K562 (cell line): ENCODE data around the gene C2orf72. TPM values are rescaled to one million over a fixed set of nuclear protein-coding genes. Genes with fewer than 3 reads are reported as not detected.

Experiments
- ATF6 ChIP-seq: sonication (generic); formaldehyde crosslinking; IDR thresholded peaks from 2 replicates; pipeline ENCODE4 v1.4.0; 2020; ENCODE audit warnings: mild to moderate bottlenecking, missing genetic modification reagents
- ZBTB40 ChIP-seq, 2 experiments: fragments of 450-650 bp in 1 of 2; sonication (generic) in 1 of 2; formaldehyde crosslinking in 1 of 2; IDR thresholded peaks; 2 replicates each; pipeline versions ENCODE4 v1.7.1 to v1.9.0; 2016 to 2022; ENCODE audit warnings: inconsistent platforms in 1 of 2, mild to moderate bottlenecking in 1 of 2, missing genetic modification reagents in 1 of 2
- ZNF668 ChIP-seq: fragments of 250-450 bp; sonication (Bioruptor Pico); IDR thresholded peaks from 2 replicates; pipeline ENCODE4 v1.8.0; 2022; ENCODE audit warnings: mild to moderate bottlenecking, inconsistent platforms
- polyA plus RNA-seq, 8 experiments: library from polyadenylated mRNA; depleted of rRNA in 4 of 8; stranded (reverse) in 5 of 8; unstranded in 3 of 8; fragments of >200 nt; fragmentation: Nextera tagmentation in 2 of 8; fragmentation: Illumina TruSeq in 1 of 8; extraction: Ambion mirVana in 2 of 8; extraction: Trizol in 1 of 8; gene quantifications; 2 replicates each; pipeline versions ENCODE4 v1.2.1 to v1.2.3, GENCODE V29; 2011 to 2014; ENCODE audit warnings: inconsistent platforms in 1 of 8, missing spikeins in 1 of 8
- total RNA-seq, 7 experiments: library from RNA; depleted of rRNA in 6 of 7; stranded (reverse); fragments of >200 nt in 6 of 7; fragmentation: Illumina TruSeq in 2 of 7; extraction: Trizol in 2 of 7; gene quantifications; 2 replicates each; pipeline versions ENCODE4 v1.2.1 to v1.2.3, GENCODE V29; 2011 to 2021; ENCODE audit warnings: low replicate concordance in 1 of 7
- TF ChIP-seq, protein P1 (sequence below): sonication (generic); formaldehyde crosslinking; IDR thresholded peaks from 2 replicates; pipeline ENCODE4 v1.8.1; 2023; ENCODE audit warnings: mild to moderate bottlenecking, missing genetic modification reagents

Gene C2orf72
- total and polyA plus RNA-seq, 9 of the 15 experiments (the other 6 are each of a cell fraction or from before 2014, with no cell fraction given), result 0.08 to 0.18 (median 0.11) TPM; not detected in 6

DNA sequence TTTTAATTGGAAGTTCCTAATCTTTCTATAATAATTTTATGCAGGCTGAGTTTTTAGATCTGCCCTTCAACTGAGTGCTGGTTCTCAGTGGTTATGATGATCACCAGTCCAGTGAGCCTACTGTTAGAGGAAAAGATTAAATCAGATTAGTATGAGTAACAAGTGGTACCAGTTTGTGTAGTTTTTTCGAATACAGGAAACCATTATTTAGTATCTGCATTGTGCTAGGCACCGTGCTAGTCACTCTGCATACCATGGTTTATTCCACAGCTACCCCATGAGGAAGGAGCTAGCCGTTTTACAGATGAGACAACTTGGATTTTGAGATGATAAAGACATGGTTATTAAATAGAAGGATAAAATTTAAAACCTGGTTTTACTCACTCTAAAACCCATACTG, 25.5 kb downstream of the C2orf72 start (continued):
- no peak for TF ChIP-seq ZBTB40 (IDR thresholded peaks at IDR 0.05)
- TF ChIP-seq ZBTB40 (CRISPR knock-in tag; IDR thresholded peaks at IDR 0.05), result no peak
- no peak for TF ChIP-seq ZNF668 (CRISPR knock-in tag)
- no peak for TF ChIP-seq ATF6
- TF ChIP-seq, protein P1, sequence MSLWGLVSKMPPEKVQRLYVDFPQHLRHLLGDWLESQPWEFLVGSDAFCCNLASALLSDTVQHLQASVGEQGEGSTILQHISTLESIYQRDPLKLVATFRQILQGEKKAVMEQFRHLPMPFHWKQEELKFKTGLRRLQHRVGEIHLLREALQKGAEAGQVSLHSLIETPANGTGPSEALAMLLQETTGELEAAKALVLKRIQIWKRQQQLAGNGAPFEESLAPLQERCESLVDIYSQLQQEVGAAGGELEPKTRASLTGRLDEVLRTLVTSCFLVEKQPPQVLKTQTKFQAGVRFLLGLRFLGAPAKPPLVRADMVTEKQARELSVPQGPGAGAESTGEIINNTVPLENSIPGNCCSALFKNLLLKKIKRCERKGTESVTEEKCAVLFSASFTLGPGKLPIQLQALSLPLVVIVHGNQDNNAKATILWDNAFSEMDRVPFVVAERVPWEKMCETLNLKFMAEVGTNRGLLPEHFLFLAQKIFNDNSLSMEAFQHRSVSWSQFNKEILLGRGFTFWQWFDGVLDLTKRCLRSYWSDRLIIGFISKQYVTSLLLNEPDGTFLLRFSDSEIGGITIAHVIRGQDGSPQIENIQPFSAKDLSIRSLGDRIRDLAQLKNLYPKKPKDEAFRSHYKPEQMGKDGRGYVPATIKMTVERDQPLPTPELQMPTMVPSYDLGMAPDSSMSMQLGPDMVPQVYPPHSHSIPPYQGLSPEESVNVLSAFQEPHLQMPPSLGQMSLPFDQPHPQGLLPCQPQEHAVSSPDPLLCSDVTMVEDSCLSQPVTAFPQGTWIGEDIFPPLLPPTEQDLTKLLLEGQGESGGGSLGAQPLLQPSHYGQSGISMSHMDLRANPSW (CRISPR knock-in tag), result no peak
